Stimulated activated CD4-positive, alpha-beta T cell treated with anti-CD3 and anti-CD28 coated beads, Interleukin-15, amount 100 ng/mL, for 1 hour (primary cell): Measurements from ENCODE around the gene FREY1.

Source experiments
- DNase-seq, 2 donors: peaks; one replicate each; pipeline ENCODE4 v3.0.0-alpha.2; 2020; ENCODE audit warnings: low read depth in 1 of 2, low spot score in 1 of 2

FREY1 gene

GRCh38 chr11:45895553-45896259, 11.4 kb downstream of the FREY1 start:
- DNase-seq = no peak

- no peak for DNase-seq
Observed at GRCh38 chr11:45894555-45895247, 12.4 kb downstream of the FREY1 start.

GRCh38 chr11:45892856-45893255, 14.2 kb downstream of the FREY1 start:
- no peak for DNase-seq

- no peak for DNase-seq
Observed at GRCh38 chr11:45890886-45891550, 16.1 kb downstream of the FREY1 start.

GRCh38 chr11:45889966-45890365, 17.1 kb downstream of the FREY1 start:
- DNase-seq = no peak

- DNase-seq = no peak
Observed at GRCh38 chr11:45889555-45889954, 17.5 kb downstream of the FREY1 start.

- no peak for DNase-seq
Observed at GRCh38 chr11:45887587-45887986, 19.5 kb downstream of the FREY1 start.

GRCh38 chr11:45886816-45887520, 20.1 kb downstream of the FREY1 start:
- DNase-seq = no peak

- no peak for DNase-seq
Observed at GRCh38 chr11:45885921-45886721, 20.9 kb downstream of the FREY1 start.

GRCh38 chr11:45885274-45885920, 21.7 kb downstream of the FREY1 start, which contains the start of gene MAPK8IP1:
Gene MAPK8IP1 (plus strand): TSS chr11:45885651. CDS start chr11:45885821, 170 bp downstream.
- DNase-seq = peak; percentile 22 to 44

GRCh38 chr11:45884596-45885185, 22.4 kb downstream of the FREY1 start:
- no peak for DNase-seq

- no peak for DNase-seq
Observed at GRCh38 chr11:45881708-45882368, 25.2 kb downstream of the FREY1 start.

- DNase-seq = no peak
Observed at GRCh38 chr11:45880772-45881570, 26.1 kb downstream of the FREY1 start.

GRCh38 chr11:45879803-45880686, 27.0 kb downstream of the FREY1 start:
- DNase-seq = no peak

- no peak for DNase-seq
Observed at GRCh38 chr11:45877845-45878244, 29.2 kb downstream of the FREY1 start.

GRCh38 chr11:45877221-45877620, 29.9 kb downstream of the FREY1 start:
- no peak for DNase-seq

GRCh38 chr11:45876401-45876800, 30.7 kb downstream of the FREY1 start:
- DNase-seq = no peak
